H9 (cell line): Measurements from ENCODE around the gene KBTBD6. TPM values are rescaled to one million over a fixed set of nuclear protein-coding genes. Genes with fewer than 3 reads are reported as not detected.

Experiments
- DNase-seq: peaks from one replicate; pipeline ENCODE4 v3.0.0-alpha.2; 2017
- H2AFZ ChIP-seq: one replicate; pipeline ENCODE4 v1.6.1; 2013; ENCODE audit warnings: mild to moderate bottlenecking, low read length, control low read depth, moderate library complexity
- H2AK5ac ChIP-seq: 2 replicates; pipeline ENCODE4 v1.6.1; 2013; ENCODE audit warnings: low read length, control low read depth, mixed read lengths; ENCODE audit not compliant: insufficient read length
- H2BK120ac ChIP-seq: one replicate; pipeline ENCODE4 v1.6.1; 2013; ENCODE audit warnings: low read depth, mild to moderate bottlenecking, low read length, control low read depth, inconsistent platforms; ENCODE audit not compliant: poor library complexity, severe bottlenecking
- H2BK12ac ChIP-seq: 2 replicates; pipeline ENCODE4 v1.6.1; 2013; ENCODE audit warnings: low read length, control low read depth, mixed read lengths, low read depth; ENCODE audit not compliant: insufficient read length
- H2BK15ac ChIP-seq: 2 replicates; pipeline ENCODE4 v1.6.1; 2013; ENCODE audit warnings: low read depth, low read length, control low read depth
- H2BK20ac ChIP-seq: one replicate; pipeline ENCODE4 v1.6.1; 2013; ENCODE audit warnings: low read depth, mild to moderate bottlenecking, low read length, control low read depth, inconsistent platforms; ENCODE audit not compliant: poor library complexity, severe bottlenecking
- H2BK5ac ChIP-seq: 2 replicates; pipeline ENCODE4 v1.6.1; 2013; ENCODE audit warnings: low read length, control low read depth, mixed read lengths; ENCODE audit not compliant: insufficient read length
- H3K14ac ChIP-seq: 2 replicates; pipeline ENCODE4 v1.6.1; 2013; ENCODE audit warnings: low read length, control low read depth; ENCODE audit not compliant: insufficient read depth
- H3K18ac ChIP-seq: 2 replicates; pipeline ENCODE4 v1.6.1; 2013; ENCODE audit warnings: low read depth, mild to moderate bottlenecking, mixed read lengths, low read length, control low read depth; ENCODE audit not compliant: insufficient read length
- H3K23ac ChIP-seq: 2 replicates; pipeline ENCODE4 v1.6.1; 2013; ENCODE audit warnings: low read length, control low read depth, mixed read lengths, low read depth; ENCODE audit not compliant: insufficient read length
- H3K23me2 ChIP-seq: 2 replicates; pipeline ENCODE4 v1.6.1; 2013; ENCODE audit warnings: low read depth, mild to moderate bottlenecking, mixed read lengths, low read length, control low read depth; ENCODE audit not compliant: insufficient read length, poor library complexity, severe bottlenecking
- H3K27ac ChIP-seq: 2 replicates; pipeline ENCODE4 v1.5.1; 2013; ENCODE audit warnings: low read length, control low read depth, mixed read lengths, low read depth; ENCODE audit not compliant: insufficient read length
- H3K27me3 ChIP-seq: 2 replicates; pipeline ENCODE4 v1.6.1; 2013; ENCODE audit warnings: low read length, control low read depth, inconsistent platforms; ENCODE audit not compliant: insufficient read depth
- H3K4ac ChIP-seq: 2 replicates; pipeline ENCODE4 v1.6.1; 2013; ENCODE audit warnings: low read depth, mild to moderate bottlenecking, control low read depth, inconsistent platforms, low read length, moderate library complexity
- H3K4me1 ChIP-seq: 2 replicates; pipeline ENCODE4 v1.6.1; 2013; ENCODE audit warnings: low read length, control low read depth, inconsistent platforms; ENCODE audit not compliant: insufficient read depth
- H3K4me2 ChIP-seq: 2 replicates; pipeline ENCODE4 v1.6.1; 2013; ENCODE audit warnings: low read length, control low read depth, mixed read lengths; ENCODE audit not compliant: insufficient read length, insufficient read depth
- H3K56ac ChIP-seq: 2 replicates; pipeline ENCODE4 v1.6.1; 2013; ENCODE audit warnings: low read depth, mild to moderate bottlenecking, mixed read lengths, low read length, control low read depth; ENCODE audit not compliant: insufficient read length
- H3K79me1 ChIP-seq: 2 replicates; pipeline ENCODE4 v1.6.1; 2013; ENCODE audit warnings: low read depth, mild to moderate bottlenecking, moderate library complexity, low read length, control low read depth, inconsistent platforms; ENCODE audit not compliant: insufficient read depth, poor library complexity, severe bottlenecking
- H3K79me2 ChIP-seq: 2 replicates; pipeline ENCODE4 v1.6.1; 2013; ENCODE audit warnings: low read length, control low read depth, inconsistent platforms; ENCODE audit not compliant: insufficient read depth
- H3K9ac ChIP-seq: 2 replicates; pipeline ENCODE4 v1.6.1; 2013; ENCODE audit warnings: low read length, control low read depth, mixed read lengths; ENCODE audit not compliant: insufficient read length; ENCODE audit errors: extremely low read depth
- H3K9me3 ChIP-seq: one replicate; pipeline ENCODE4 v1.6.1; 2013; ENCODE audit warnings: low read depth, low read length, inconsistent platforms; ENCODE audit not compliant: control insufficient read depth
- H3T11ph ChIP-seq: one replicate; pipeline ENCODE4 v1.6.1; 2013; ENCODE audit warnings: mild to moderate bottlenecking, low read length, control low read depth, inconsistent platforms
- H4K20me1 ChIP-seq: one replicate; pipeline ENCODE4 v1.6.1; 2013; ENCODE audit not compliant: control insufficient read depth, insufficient read length, insufficient read depth
- H4K5ac ChIP-seq: 2 replicates; pipeline ENCODE4 v1.6.1; 2013; ENCODE audit warnings: low read depth, mild to moderate bottlenecking, mixed read lengths, low read length, control low read depth; ENCODE audit not compliant: insufficient read length
- H4K8ac ChIP-seq: replicated peaks from 2 replicates; pipeline ENCODE4 v1.6.1; 2013; ENCODE audit warnings: low read length, control low read depth, mixed read lengths, low read depth; ENCODE audit not compliant: insufficient read length
- H4K91ac ChIP-seq: 2 replicates; pipeline ENCODE4 v1.6.1; 2013; ENCODE audit warnings: low read depth, mild to moderate bottlenecking, moderate library complexity, mixed read lengths, low read length, control low read depth; ENCODE audit not compliant: insufficient read length
- H3K27ac Mint-ChIP-seq, 3 experiments: 2 replicates in 2 of 3; 3 replicates in 1 of 3; pipeline ENCODE4 v1.8.0; 2020 to 2021; ENCODE audit warnings: mixed read lengths in 3 of 3, mild to moderate bottlenecking in 1 of 3, moderate library complexity in 1 of 3
- H3K27me3 Mint-ChIP-seq: 2 replicates; pipeline ENCODE4 v1.8.0; 2021; ENCODE audit warnings: low read depth, mild to moderate bottlenecking, moderate library complexity, mixed read lengths
- H3K36me3 Mint-ChIP-seq, 3 experiments: 2 replicates in 2 of 3; 3 replicates in 1 of 3; pipeline ENCODE4 v1.8.0; 2020 to 2021; ENCODE audit warnings: low read depth in 3 of 3, mixed read lengths in 3 of 3; ENCODE audit not compliant: insufficient read depth in 1 of 3
- H3K4me1 Mint-ChIP-seq, 2 experiments: 2 replicates each; pipeline ENCODE4 v1.8.0; 2020; ENCODE audit warnings: mixed read lengths in 2 of 2
- H3K4me3 Mint-ChIP-seq, 2 experiments: 2 replicates in 1 of 2; 3 replicates in 1 of 2; pipeline ENCODE4 v1.8.0; 2020 to 2021; ENCODE audit warnings: mild to moderate bottlenecking in 2 of 2, mixed read lengths in 2 of 2, moderate library complexity in 1 of 2
- H3K9me3 Mint-ChIP-seq, 2 experiments: 2 replicates in 1 of 2; 3 replicates in 1 of 2; pipeline ENCODE4 v1.8.0; 2020; ENCODE audit warnings: mild to moderate bottlenecking in 2 of 2, mixed read lengths in 2 of 2, moderate library complexity in 1 of 2
- total RNA-seq: library from RNA; stranded (reverse); gene quantifications from 2 replicates; pipeline ENCODE4 v1.2.1, GENCODE V29; 2021
- TF ChIP-seq, protein P1 (sequence below): fragments of 200-600 bp; sonication (generic); conservative IDR thresholded peaks from 3 replicates; pipeline ENCODE4 v1.8.0; 2021; ENCODE audit warnings: antibody characterized with exemption, mild to moderate bottlenecking

KBTBD6 gene
- total RNA-seq, 1 experiment from 2014 or later: 11.5 TPM

DNA sequence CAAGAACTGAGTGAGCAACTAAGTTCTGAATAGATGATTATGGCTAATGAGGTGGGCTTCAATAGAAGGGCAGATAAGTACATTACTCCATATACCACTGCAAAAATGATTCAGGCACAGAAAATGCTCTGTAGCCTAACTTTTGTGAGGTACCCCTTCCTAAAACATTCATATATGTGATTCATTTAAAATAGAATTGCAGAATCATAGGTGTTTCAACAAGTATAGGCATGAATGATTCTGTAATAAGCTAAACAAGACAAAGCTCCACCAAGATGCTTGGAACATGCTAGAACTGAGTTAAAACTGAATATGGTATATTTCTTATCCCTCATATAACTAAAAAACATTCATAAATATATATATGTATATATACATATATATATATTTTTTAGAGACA, 49.6 kb upstream of the KBTBD6 start:
- peaks cover 0 to 4% of the 10 kb centered on the region in 2 experiments; a peak in 1 of 4 replicates for H3K4me1 Mint-ChIP-seq
- H2AK5ac ChIP-seq: no peak overlapping the region
- DNase-seq: no peak
- H4K5ac ChIP-seq: no peak overlapping the region
- H3K79me1 ChIP-seq: no peaks in the 10 kb centered on the region
- no peaks in the 10 kb centered on the region for H3K9me3 ChIP-seq
- no peaks in the 10 kb centered on the region; a peak in 2 of 7 replicates for H3K36me3 Mint-ChIP-seq
- H3K27me3 Mint-ChIP-seq: no peaks in the 10 kb centered on the region
- no peaks in the 10 kb centered on the region for H3K23me2 ChIP-seq
- H3K18ac ChIP-seq: no peak overlapping the region
- no peak overlapping the region for H3K9ac ChIP-seq
- H3K79me2 ChIP-seq: 0 out of 2 replicates have a peak, but pooled peaks cover 2% of the 10 kb centered on the region
- no peak overlapping the region for H4K8ac ChIP-seq
- H3K9me3 Mint-ChIP-seq: peaks cover 0 to 5% of the 10 kb centered on the region in 2 experiments; a peak in 1 of 5 replicates
- no peak overlapping the region for H3K4ac ChIP-seq
- H3K27ac ChIP-seq: no peak overlapping the region
- no peak overlapping the region for H3K23ac ChIP-seq
- no peak overlapping the region for H3K14ac ChIP-seq
- H3K27ac Mint-ChIP-seq: no peak overlapping the region
- no peaks in the 10 kb centered on the region for H4K20me1 ChIP-seq
- no peak overlapping the region for H2BK5ac ChIP-seq
- no peak overlapping the region for H3K56ac ChIP-seq
- no peak overlapping the region for H2BK15ac ChIP-seq
- no peak overlapping the region for H3K4me3 Mint-ChIP-seq
- H2BK12ac ChIP-seq: no peak overlapping the region
- no peak overlapping the region for H3K4me2 ChIP-seq
- H2AFZ ChIP-seq: no peak overlapping the region
- no peaks in the 10 kb centered on the region for H3K27me3 ChIP-seq
- H2BK20ac ChIP-seq: no peak overlapping the region
- no peak overlapping the region for H3T11ph ChIP-seq
- no peak overlapping the region for H2BK120ac ChIP-seq
- TF ChIP-seq, protein P1, sequence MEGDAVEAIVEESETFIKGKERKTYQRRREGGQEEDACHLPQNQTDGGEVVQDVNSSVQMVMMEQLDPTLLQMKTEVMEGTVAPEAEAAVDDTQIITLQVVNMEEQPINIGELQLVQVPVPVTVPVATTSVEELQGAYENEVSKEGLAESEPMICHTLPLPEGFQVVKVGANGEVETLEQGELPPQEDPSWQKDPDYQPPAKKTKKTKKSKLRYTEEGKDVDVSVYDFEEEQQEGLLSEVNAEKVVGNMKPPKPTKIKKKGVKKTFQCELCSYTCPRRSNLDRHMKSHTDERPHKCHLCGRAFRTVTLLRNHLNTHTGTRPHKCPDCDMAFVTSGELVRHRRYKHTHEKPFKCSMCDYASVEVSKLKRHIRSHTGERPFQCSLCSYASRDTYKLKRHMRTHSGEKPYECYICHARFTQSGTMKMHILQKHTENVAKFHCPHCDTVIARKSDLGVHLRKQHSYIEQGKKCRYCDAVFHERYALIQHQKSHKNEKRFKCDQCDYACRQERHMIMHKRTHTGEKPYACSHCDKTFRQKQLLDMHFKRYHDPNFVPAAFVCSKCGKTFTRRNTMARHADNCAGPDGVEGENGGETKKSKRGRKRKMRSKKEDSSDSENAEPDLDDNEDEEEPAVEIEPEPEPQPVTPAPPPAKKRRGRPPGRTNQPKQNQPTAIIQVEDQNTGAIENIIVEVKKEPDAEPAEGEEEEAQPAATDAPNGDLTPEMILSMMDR: no peak
- H4K91ac ChIP-seq: no peak overlapping the region
- H3K4me1 ChIP-seq: no peaks in the 10 kb centered on the region; the same call in 1 of the 2 replicates
